Measurements from ENCODE around the gene ZBTB3. TPM values are rescaled to one million over a fixed set of nuclear protein-coding genes. Genes with fewer than 3 reads are reported as not detected.
"Not testable (repeated sequence)": the region's sequence is repeated elsewhere in the genome, so short reads cannot be mapped to it uniquely, and the experiment has no call there.

The ZBTB3 gene
- total RNA-seq, 1 experiment from 2014 or later, result 16.5 TPM

DNA sequence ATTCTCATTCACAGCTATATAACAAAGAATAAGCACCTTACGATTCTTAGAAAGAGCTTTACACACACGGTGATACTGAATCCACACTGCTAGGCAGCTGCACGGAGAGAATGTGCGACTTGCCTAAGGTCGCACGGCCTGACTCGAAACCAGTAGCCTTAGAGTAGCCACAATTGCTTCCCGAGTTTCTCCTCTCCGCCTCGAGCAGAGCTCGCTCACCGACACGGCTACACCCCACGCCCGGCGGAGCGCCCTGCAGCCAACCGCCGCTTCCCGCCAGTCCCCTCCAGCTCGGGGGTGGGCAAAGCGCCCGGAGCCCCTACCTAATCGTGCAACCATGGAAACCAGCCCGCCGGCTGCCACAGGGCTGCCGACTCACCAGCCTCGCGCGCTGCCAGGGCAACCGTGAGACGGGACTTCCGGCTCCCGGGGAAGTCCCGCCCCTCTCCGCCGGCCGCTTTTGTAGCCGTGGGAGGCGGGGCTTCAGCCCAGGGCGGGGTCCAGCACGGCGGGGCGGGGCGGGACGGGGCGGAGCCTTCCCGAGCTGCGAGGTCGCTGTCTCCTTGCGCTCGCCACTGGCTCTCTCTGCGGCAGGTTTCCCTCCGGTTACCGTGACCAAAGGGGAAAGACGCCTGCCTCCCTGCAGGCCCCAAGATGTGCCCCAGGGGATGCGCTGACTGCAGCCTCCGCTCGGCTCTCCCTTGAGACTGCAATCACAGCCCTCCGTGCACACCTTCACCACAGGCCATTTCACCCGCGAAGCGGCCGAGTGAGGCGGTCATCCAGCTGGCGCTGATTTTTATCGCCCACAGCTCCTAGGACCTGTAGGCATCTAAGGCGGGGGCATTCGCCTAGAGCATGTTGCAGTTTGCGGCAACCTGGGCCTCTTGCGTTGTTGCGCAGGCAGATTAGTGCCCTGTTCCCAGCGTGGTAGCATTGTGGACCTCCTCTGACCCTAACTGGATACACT, 47.8 kb downstream of the ZBTB3 start:
- intact Hi-C loops (cut with micrococcal nuclease; ENCODE audit: unreplicated experiment), result loop anchor here (1.0 to 5.0 kb wide), 3 partner anchors 16 to 136 kb away; partner anchors contain the start of genes EML3 and ROM1
- Histone ChIP-seq H3K79me2 (ENCODE audit: low read depth) (peaks cover 19% of the 10 kb centered on the region), H3K27me3 (ENCODE audit: insufficient read depth, low read depth) (no peaks in the 10 kb centered on the region), H3K4me1 (replicated peaks; ENCODE audit: insufficient read depth) (peaks cover 30% of the 10 kb centered on the region), H3K9me2 (ENCODE audit: insufficient read depth) (no peaks in the 10 kb centered on the region), H3K4me3 (peak overlapping the region; percentile 89), H3K27ac (peak overlapping the region; percentile 79), H3K9me3 (ENCODE audit: insufficient read depth, low read depth) (no peaks in the 10 kb centered on the region), H3F3A (ENCODE audit: insufficient read depth, low read depth) (peaks cover 41% of the 10 kb centered on the region), H3K36me3 (ENCODE audit: low read depth) (peaks cover 3% of the 10 kb centered on the region; the same call in 1 of the 2 replicates), H4K20me1 (ENCODE audit: insufficient read depth) (no peaks in the 10 kb centered on the region), H3K4me2 (peak overlapping the region; percentile 96), H2AFZ (peak overlapping the region; percentile 85)
- DNase-seq, result peak; percentile 82 to 96
- CTCF ChIA-PET, result interaction anchor here (0.6 to 1.3 kb wide), 5 partner anchors 13 to 94 kb away, joined by 3 to 14 read pairs (median 4); no protein-coding TSS in a partner anchor
- POLR2A ChIA-PET (ENCODE audit: unreplicated experiment), result interaction anchor here (0.5 to 1.2 kb wide), 9 partner anchors 11 to 372 kb away, joined by 3 to 15 read pairs (median 5); partner anchors contain the start of genes C11orf98, CSKMT, POLR2G and ZBTB3
- TF ChIP-seq, protein P1, sequence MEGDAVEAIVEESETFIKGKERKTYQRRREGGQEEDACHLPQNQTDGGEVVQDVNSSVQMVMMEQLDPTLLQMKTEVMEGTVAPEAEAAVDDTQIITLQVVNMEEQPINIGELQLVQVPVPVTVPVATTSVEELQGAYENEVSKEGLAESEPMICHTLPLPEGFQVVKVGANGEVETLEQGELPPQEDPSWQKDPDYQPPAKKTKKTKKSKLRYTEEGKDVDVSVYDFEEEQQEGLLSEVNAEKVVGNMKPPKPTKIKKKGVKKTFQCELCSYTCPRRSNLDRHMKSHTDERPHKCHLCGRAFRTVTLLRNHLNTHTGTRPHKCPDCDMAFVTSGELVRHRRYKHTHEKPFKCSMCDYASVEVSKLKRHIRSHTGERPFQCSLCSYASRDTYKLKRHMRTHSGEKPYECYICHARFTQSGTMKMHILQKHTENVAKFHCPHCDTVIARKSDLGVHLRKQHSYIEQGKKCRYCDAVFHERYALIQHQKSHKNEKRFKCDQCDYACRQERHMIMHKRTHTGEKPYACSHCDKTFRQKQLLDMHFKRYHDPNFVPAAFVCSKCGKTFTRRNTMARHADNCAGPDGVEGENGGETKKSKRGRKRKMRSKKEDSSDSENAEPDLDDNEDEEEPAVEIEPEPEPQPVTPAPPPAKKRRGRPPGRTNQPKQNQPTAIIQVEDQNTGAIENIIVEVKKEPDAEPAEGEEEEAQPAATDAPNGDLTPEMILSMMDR (conservative IDR thresholded peaks at IDR 0.05), result no peak
- no peak for TF ChIP-seq EZH2 (IDR thresholded peaks at IDR 0.05; ENCODE audit: low read depth)
- no TSS peak for BruUV-seq (replicated peaks)

DNA sequence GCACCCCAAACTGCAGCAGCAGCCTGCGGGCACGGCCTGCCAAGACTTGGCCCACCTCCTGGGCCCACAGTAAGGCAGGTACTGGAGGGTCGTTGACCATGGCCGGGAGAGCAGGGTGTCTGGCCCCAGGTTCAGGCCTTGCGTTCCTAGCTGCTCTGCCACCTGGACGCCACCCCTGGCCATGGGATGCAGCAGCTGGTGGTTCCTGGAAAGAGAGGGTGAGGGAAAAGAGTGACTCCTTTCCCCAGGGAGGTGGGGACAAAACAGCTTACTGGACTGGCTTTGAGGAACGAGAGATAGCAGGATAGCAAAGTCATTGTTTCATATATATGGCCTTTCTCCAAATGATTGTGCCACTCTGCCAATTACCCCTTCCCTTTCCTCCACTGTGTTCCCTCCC, 48.5 kb downstream of the ZBTB3 start:
- peaks cover 19% of the 10 kb centered on the region for H3K79me2 ChIP-seq (ENCODE audit: low read depth)
- intact Hi-C loops (cut with micrococcal nuclease; ENCODE audit: unreplicated experiment), result loop anchor here (5.0 kb wide), 2 partner anchors 93 to 137 kb away; partner anchors contain the start of genes EML3 and ROM1
- H3K27ac ChIP-seq, result peak overlapping the region; percentile 79
- ChIA-PET CTCF (interaction anchor here (0.6 to 1.3 kb wide), 4 partner anchors 12 to 94 kb away, joined by 3 to 14 read pairs (median 4); no protein-coding TSS in a partner anchor), POLR2A (ENCODE audit: unreplicated experiment) (interaction anchor here (0.5 to 1.2 kb wide), 5 partner anchors 10 to 66 kb away, joined by 3 to 15 read pairs (median 5); partner anchors contain the start of genes C11orf98, CSKMT, POLR2G and TAF6L)
- TSS peak; percentile 4 for BruUV-seq (replicated peaks)
- H3K36me3 ChIP-seq (ENCODE audit: low read depth), result peaks cover 6% of the 10 kb centered on the region; the same call in 1 of the 2 replicates
- H2AFZ ChIP-seq, result peak overlapping the region; percentile 85
- no peaks in the 10 kb centered on the region for H3K9me3 ChIP-seq (ENCODE audit: insufficient read depth, low read depth)
- TF ChIP-seq, protein P1 (conservative IDR thresholded peaks at IDR 0.05), result no peak; the same call in 1 of the 2 replicates
- no peak for TF ChIP-seq EZH2 (IDR thresholded peaks at IDR 0.05; ENCODE audit: low read depth)
- DNase-seq, result peak; percentile 50 to 66
- peak overlapping the region; percentile 96 for H3K4me2 ChIP-seq
- H3F3A ChIP-seq (ENCODE audit: insufficient read depth, low read depth), result peaks cover 34% of the 10 kb centered on the region
- no peaks in the 10 kb centered on the region for H3K27me3 ChIP-seq (ENCODE audit: insufficient read depth, low read depth)
- peaks cover 30% of the 10 kb centered on the region for H3K4me1 ChIP-seq (replicated peaks; ENCODE audit: insufficient read depth)
- no peaks in the 10 kb centered on the region for H4K20me1 ChIP-seq (ENCODE audit: insufficient read depth)
- H3K4me3 ChIP-seq, result peak overlapping the region; percentile 89
- H3K9me2 ChIP-seq (ENCODE audit: insufficient read depth), result no peaks in the 10 kb centered on the region

DNA sequence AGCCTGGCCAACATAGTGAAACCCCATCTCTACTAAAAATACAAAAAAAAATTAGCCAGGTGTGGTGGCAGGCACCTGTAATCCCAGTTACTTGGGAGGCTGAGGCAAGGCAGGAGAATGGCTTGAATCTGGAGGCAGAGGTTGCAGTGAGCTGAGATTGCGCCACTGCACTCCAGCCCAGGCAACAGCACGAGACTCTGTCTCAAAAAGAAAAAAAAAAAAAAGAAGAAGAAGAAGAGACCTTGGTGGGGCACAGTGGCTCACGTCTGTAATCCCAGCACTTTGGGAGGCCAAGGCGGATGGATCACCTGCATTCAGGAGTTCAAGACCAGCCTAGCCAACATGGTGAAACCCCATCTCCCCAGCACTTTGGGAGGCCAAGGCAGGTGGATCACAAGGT, 50.0 kb downstream of the ZBTB3 start:
- H3K4me3 ChIP-seq; H3K4me2 ChIP-seq; H4K20me1 ChIP-seq (ENCODE audit: insufficient read depth); POLR2A ChIA-PET (ENCODE audit: unreplicated experiment); H3K27me3 ChIP-seq (ENCODE audit: insufficient read depth, low read depth); BruUV-seq (replicated peaks); H3K36me3 ChIP-seq (ENCODE audit: low read depth); H3K9me2 ChIP-seq (ENCODE audit: insufficient read depth); DNase-seq; intact Hi-C loops (cut with micrococcal nuclease; ENCODE audit: unreplicated experiment); H3K9me3 ChIP-seq (ENCODE audit: insufficient read depth, low read depth); H3K27ac ChIP-seq; H2AFZ ChIP-seq: not testable (repeated sequence)
- peaks cover 25% of the 10 kb centered on the region for H3F3A ChIP-seq (ENCODE audit: insufficient read depth, low read depth)
- H3K79me2 ChIP-seq (ENCODE audit: low read depth), result peaks cover 19% of the 10 kb centered on the region
- CTCF ChIA-PET, result interaction anchor here (0.6 kb wide), 1 partner anchor 24 kb away, joined by 3 read pairs; no protein-coding TSS in a partner anchor
- H3K4me1 ChIP-seq (replicated peaks; ENCODE audit: insufficient read depth), result peaks cover 24% of the 10 kb centered on the region
